K562 treated with DMSO at 1 percent for 12 hours (cell line): ENCODE measurements around the gene CIDEB. TPM values are rescaled to one million over a fixed set of nuclear protein-coding genes. Genes with fewer than 3 reads are reported as not detected.

Experiments used
- total RNA-seq: library from RNA; unstranded; fragments of 300-600 nt; gene quantifications from 2 replicates; pipeline ENCODE4 v1.2.3, GENCODE V29; 2022; ENCODE audit not compliant: insufficient read depth

CIDEB gene, protein sequence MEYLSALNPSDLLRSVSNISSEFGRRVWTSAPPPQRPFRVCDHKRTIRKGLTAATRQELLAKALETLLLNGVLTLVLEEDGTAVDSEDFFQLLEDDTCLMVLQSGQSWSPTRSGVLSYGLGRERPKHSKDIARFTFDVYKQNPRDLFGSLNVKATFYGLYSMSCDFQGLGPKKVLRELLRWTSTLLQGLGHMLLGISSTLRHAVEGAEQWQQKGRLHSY
- total RNA-seq = not detected in 2 replicates

DNA sequence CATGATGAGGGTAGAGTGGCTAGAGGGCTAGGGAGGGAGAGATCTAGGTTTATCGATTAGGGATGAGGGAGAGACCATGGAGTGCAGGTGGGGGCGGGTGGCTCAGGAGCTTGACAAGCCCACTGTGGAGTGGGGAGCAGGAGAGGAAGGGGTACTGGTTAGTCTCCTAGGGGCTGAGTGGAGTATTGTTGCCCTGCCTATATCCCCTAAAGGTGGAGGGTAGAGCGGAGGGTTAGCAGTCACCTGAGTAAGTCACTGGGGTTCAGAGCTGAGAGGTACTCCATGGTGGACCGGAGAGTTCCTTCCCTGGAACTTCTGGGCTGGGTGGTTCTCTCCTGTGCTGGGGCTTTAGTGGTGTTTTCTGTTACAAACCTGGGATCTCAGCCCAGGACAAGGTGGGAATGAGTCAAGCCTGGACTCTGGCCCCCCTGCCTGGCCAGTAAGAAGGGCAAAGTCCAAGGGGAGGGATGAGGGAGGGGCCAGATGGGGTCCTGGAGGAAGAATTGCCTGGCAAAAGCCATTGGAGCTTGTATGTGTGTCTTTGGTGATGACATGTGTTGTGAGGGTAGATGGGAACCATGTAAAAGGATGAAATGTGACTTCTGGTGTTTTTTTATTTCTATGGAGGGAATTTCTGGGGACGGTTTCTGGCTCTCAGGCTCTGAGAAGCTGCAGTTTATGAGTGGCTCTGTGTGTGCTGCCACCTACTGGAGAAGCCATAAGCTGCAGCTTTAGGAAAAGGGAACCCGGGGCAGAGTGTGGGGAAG is at the start of gene CIDEB:
TSS of gene CIDEB (minus strand) at position 403 of the 767 bp plus-strand sequence. CDS start at position 284, 119 bp downstream.

GRCh38 chr14:24339284-24340151 is 31.7 kb upstream of the CIDEB start, which contains the start of gene RIPK3:
Gene RIPK3, minus strand, starts transcription at chr14:24339991. Its CDS starts 165 bp downstream, at chr14:24339826.

GRCh38 chr14:24334431-24335291 is 26.9 kb upstream of the CIDEB start, which contains the start of gene ADCY4:
Gene ADCY4, minus strand, starts transcription at chr14:24335071. Its CDS starts 419 bp downstream, at chr14:24334652.

GRCh38 chr14:24310646-24311604 is 3.1 kb upstream of the CIDEB start, which contains the start of gene LTB4R:
Gene LTB4R, plus strand, starts transcription at chr14:24311502. Its CDS starts 4,150 bp downstream, at chr14:24315652.

GRCh38 chr14:24309538-24310264 is 1.9 kb upstream of the CIDEB start, which contains the start of gene LTB4R2:
Gene LTB4R2, plus strand, starts transcription at chr14:24310140. Its CDS starts 525 bp downstream, at chr14:24310665.

DNA sequence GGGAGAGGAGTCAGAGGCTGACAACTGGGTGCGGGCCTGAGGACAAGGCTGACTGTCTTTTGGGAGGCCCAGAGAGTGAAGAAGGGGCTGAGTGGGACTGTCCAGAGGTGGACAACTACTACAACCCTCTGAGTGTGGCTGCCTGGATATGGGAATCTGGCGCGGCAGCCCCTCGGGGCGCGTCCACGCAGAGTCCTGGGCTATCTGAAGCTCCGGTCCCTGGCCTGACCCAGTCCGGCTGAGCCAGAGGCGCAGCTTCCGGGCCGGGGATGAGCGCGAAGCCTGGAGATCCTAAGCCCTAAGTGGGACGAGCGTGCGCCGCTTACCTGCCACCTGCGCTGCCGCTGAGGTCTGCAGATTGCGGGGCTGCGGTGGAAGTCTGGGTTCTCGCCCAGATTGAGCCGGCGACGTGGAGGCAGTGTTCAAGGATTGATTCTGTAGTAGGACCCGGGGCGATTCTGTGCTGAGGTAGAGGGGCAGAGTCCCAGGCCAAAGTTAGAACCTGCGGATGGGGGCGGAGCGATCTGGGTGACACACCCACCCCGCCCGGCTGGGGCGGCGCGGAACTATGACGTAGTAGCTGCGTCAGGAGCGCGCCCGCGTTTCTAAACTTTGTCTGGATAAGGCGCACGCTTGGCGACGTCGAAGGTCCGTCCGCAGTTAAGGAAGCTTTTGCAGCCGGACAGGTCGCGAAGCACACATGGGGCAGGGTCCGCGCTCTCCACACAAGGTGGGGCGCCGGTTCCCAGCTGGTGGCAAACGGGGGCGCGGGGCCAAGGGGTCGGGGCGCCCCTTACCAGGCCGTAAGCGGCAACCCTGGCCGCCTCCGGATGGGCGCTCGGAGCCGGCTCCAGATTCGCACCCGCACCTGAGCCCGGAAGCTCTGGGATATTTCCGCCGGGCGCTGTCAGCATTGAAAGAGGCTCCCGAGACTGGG is 8.3 kb downstream of the CIDEB start, which contains the start of the genes DHRS1 and NOP9:
TSS of gene DHRS1 (minus strand) at position 526 of the 937 bp plus-strand sequence. CDS start 674 bp downstream, outside the sequence.
TSS of gene NOP9 (plus strand) at position 596 of the 937 bp plus-strand sequence. CDS start at position 701, 105 bp downstream.

GRCh38 chr14:24271134-24271833 is 36.5 kb downstream of the CIDEB start, which contains the start of gene RABGGTA:
Gene RABGGTA, minus strand, starts transcription at chr14:24271597. Its CDS starts 482 bp downstream, at chr14:24271115.

GRCh38 chr14:24262821-24263733 is 44.7 kb downstream of the CIDEB start, which contains the start of gene TGM1:
Gene TGM1, minus strand, starts transcription at chr14:24263177. Its CDS starts 825 bp downstream, at chr14:24262352.

Other genes with a start within 250 kb of the CIDEB start
- not detected in 2 replicates for gene CPNE6, start 236.4 kb downstream of the CIDEB start, total RNA-seq
- 81.1 and 86.3 TPM in 2 replicates for gene PCK2, start 213.7 kb downstream of the CIDEB start, total RNA-seq
- 24.1 and 44.4 TPM in 2 replicates for gene DCAF11, start 193.2 kb downstream of the CIDEB start, total RNA-seq
- gene NRL, start 193.0 kb downstream of the CIDEB start, total RNA-seq = 1.7 and 2.1 TPM in 2 replicates
- not detected in 2 replicates for gene FITM1, start 177.3 kb downstream of the CIDEB start, total RNA-seq
- 173 and 189 TPM in 2 replicates for gene PSME1, start 171.8 kb downstream of the CIDEB start, total RNA-seq
- 41.4 and 46.4 TPM in 2 replicates for gene EMC9, start 166.4 kb downstream of the CIDEB start, total RNA-seq
- gene PSME2, start 161.4 kb downstream of the CIDEB start, total RNA-seq = 145 and 149 TPM in 2 replicates
- 31.0 and 40.2 TPM in 2 replicates for gene RNF31, start 160.5 kb downstream of the CIDEB start, total RNA-seq
- gene IRF9, start 146.7 kb downstream of the CIDEB start, total RNA-seq = 12.0 and 15.5 TPM in 2 replicates
- 0.75 and 2.7 TPM in 2 replicates for gene REC8, start 135.9 kb downstream of the CIDEB start, total RNA-seq
- 12.2 and 13.1 TPM in 2 replicates for gene IPO4, start 119.2 kb downstream of the CIDEB start, total RNA-seq
- gene TM9SF1, start 112.5 kb downstream of the CIDEB start, total RNA-seq = 14.9 and 25.9 TPM in 2 replicates
- 0.67 TPM in 1 of 2 replicates, not detected in the other for gene TSSK4, start 102.3 kb downstream of the CIDEB start, total RNA-seq
- gene CHMP4A, start 94.5 kb downstream of the CIDEB start, total RNA-seq = 56.6 and 66.5 TPM in 2 replicates
- 3.7 and 15.6 TPM in 2 replicates for gene MDP1, start 91.9 kb downstream of the CIDEB start, total RNA-seq
- 134 and 179 TPM in 2 replicates for gene NEDD8, start 75.6 kb downstream of the CIDEB start, total RNA-seq
- 47.9 and 58.1 TPM in 2 replicates for gene GMPR2, start 75.0 kb downstream of the CIDEB start, total RNA-seq
- gene TINF2, start 65.4 kb downstream of the CIDEB start, total RNA-seq = 17.2 and 19.4 TPM in 2 replicates
- 0.58 TPM in 1 of 2 replicates, not detected in the other for gene TGM1, start 44.8 kb downstream of the CIDEB start, total RNA-seq
- gene RABGGTA, start 36.4 kb downstream of the CIDEB start, total RNA-seq = 17.9 and 19.6 TPM in 2 replicates
- gene DHRS1, start 8.2 kb downstream of the CIDEB start, total RNA-seq = 37.2 and 42.4 TPM in 2 replicates
- 3.9 and 10.9 TPM in 2 replicates for gene NOP9, start 8.1 kb downstream of the CIDEB start, total RNA-seq
- 2.5 and 11.2 TPM in 2 replicates for gene LTB4R2, start 2.2 kb upstream of the CIDEB start, total RNA-seq
- gene LTB4R, start 3.5 kb upstream of the CIDEB start, total RNA-seq = 4.1 and 6.5 TPM in 2 replicates
- not detected in 2 replicates for gene ADCY4, start 27.1 kb upstream of the CIDEB start, total RNA-seq
- gene RIPK3, start 32.0 kb upstream of the CIDEB start, total RNA-seq = 0.67 TPM in 1 of 2 replicates, not detected in the other
- 1.1 and 1.3 TPM in 2 replicates for gene NFATC4, start 60.2 kb upstream of the CIDEB start, total RNA-seq
- gene NYNRIN, start 91.0 kb upstream of the CIDEB start, total RNA-seq = 0.40 and 1.1 TPM in 2 replicates
- gene CBLN3, start 121.7 kb upstream of the CIDEB start, total RNA-seq = 0.26 TPM in 1 of 2 replicates, not detected in the other
- gene KHNYN, start 122.0 kb upstream of the CIDEB start, total RNA-seq = 10.6 and 46.8 TPM in 2 replicates
- gene SDR39U1, start 134.8 kb upstream of the CIDEB start, total RNA-seq = 50.9 and 59.5 TPM in 2 replicates
- gene CMA1, start 200.3 kb upstream of the CIDEB start, total RNA-seq = not detected in 2 replicates